ENCODE measurements around the gene GSE1. TPM values are rescaled to one million over a fixed set of nuclear protein-coding genes. Genes with fewer than 3 reads are reported as not detected.
A peak's percentile ranks its signal among the peaks of the same experiment; 100 is the strongest.

The GSE1 gene
- total and polyA plus RNA-seq, 9 of the 15 experiments (the other 6 are each of a cell fraction or from before 2014, with no cell fraction given) = 12.2 to 244 (median 57.9) TPM

GRCh38 chr16:85610446-85611193, 2.5 kb upstream of the GSE1 start:
- peak; percentile 78 to 95 (median 83) for DNase-seq (ENCODE audit: extremely low read depth in 1 of 4, low spot score in 3 of 4)
- no peaks in the 10 kb centered on the region for H3K9me3 ChIP-seq (replicated peaks; ENCODE audit: control insufficient read depth, insufficient read depth, low read depth, low read length)
- H3K4me1 ChIP-seq (replicated peaks in 1 of 2; ENCODE audit: control insufficient read depth in 2 of 2, insufficient read depth in 2 of 2, low read length in 2 of 2) = peaks cover 58 to 87% of the 10 kb centered on the region in 2 experiments
- H2AFZ ChIP-seq (ENCODE audit: low read depth, low read length) = no peak overlapping the region
- peak overlapping the region; percentile 99 for H3K27ac ChIP-seq (ENCODE audit: extremely low read depth, low read depth, low read length)
- ATAC-seq = peak; percentile 59
- WGBS (ENCODE audit: insufficient coverage, low coverage, missing lambda C conversion rate) = 7% methylated on average over 29 of the region's 39 CpGs
- peak; percentile 87 for FAIRE-seq
- H3K4me3 ChIP-seq = peak overlapping the region; percentile 85
- peaks cover 44% of the 10 kb centered on the region; the same call in 2 of the 3 replicates for H3K36me3 ChIP-seq (ENCODE audit: control insufficient read depth, insufficient read depth, low read length)
- ChIA-PET CTCF (ENCODE audit: low intra/inter-chr PET ratio) (interaction anchor here (1.1 to 2.0 kb wide), 10 partner anchors 45 to 308 kb away, joined by 3 to 17 read pairs (median 8); no protein-coding TSS in a partner anchor), POLR2A (interaction anchor here (0.9 to 2.5 kb wide), 5 partner anchors 10 to 163 kb away, joined by 3 to 13 read pairs (median 5); no protein-coding TSS in a partner anchor)
- no peaks in the 10 kb centered on the region for H3K27me3 ChIP-seq (ENCODE audit: control insufficient read depth in 2 of 2, insufficient read depth in 2 of 2, low read length in 2 of 2)
- H3K4me2 ChIP-seq (ENCODE audit: insufficient read depth, low read length) = peak overlapping the region; percentile 92
- intact Hi-C loops (cut with micrococcal nuclease) = loop anchor here (1.0 to 10.0 kb wide), 6 partner anchors 44 to 306 kb away; no protein-coding TSS in a partner anchor
- H3K79me2 ChIP-seq (ENCODE audit: control insufficient read depth, insufficient read depth, low read length) = peaks cover 93% of the 10 kb centered on the region
- peak overlapping the region; percentile 86 to 88 for H3K9ac ChIP-seq (ENCODE audit: insufficient read depth in 1 of 2, low read depth in 2 of 2, low read length in 2 of 2)
- H4K20me1 ChIP-seq (replicated peaks; ENCODE audit: control insufficient read depth, insufficient read depth, low read length) = peaks cover 61% of the 10 kb centered on the region
- in situ Hi-C loops (cut with MboI) = no loop called here
- H3K9me1 ChIP-seq (ENCODE audit: control insufficient read depth, insufficient read depth, low read length) = peaks cover 5% of the 10 kb centered on the region
- BruUV-seq (replicated peaks) = no TSS peak
- TF ChIP-seq CHCHD3 (CRISPR knock-in tag; IDR thresholded peaks at IDR 0.05) = 0 out of 2 replicates have a peak, but pooled peaks have one; percentile 72
- peak; percentile 74; the same call in 1 of the 2 replicates for TF ChIP-seq ZNF395 (CRISPR knock-in tag; IDR thresholded peaks at IDR 0.05)
- peak; percentile 84 for TF ChIP-seq LCOR (CRISPR knock-in tag; IDR thresholded peaks at IDR 0.05)
- TF ChIP-seq FOXK1 (CRISPR knock-in tag; IDR thresholded peaks at IDR 0.05; ENCODE audit: borderline replicate concordance) = peak; percentile 77; the same call in 1 of the 2 replicates
- peak; percentile 87; the same call in 1 of the 2 replicates for TF ChIP-seq STAG1 (CRISPR knock-in tag; IDR thresholded peaks at IDR 0.05; ENCODE audit: borderline replicate concordance)
- TF ChIP-seq RNF219 (CRISPR knock-in tag; IDR thresholded peaks at IDR 0.05) = no peak
- TF ChIP-seq ZBTB26 (CRISPR knock-in tag; IDR thresholded peaks at IDR 0.05) = no peak
- TF ChIP-seq NRF1 (conservative IDR thresholded peaks at IDR 0.05 in 1 of 2, IDR thresholded peaks at IDR 0.05 in 1 of 2) = peak; percentile 63 to 69
- peak; percentile 93 for TF ChIP-seq ETV1 (tag; conservative IDR thresholded peaks at IDR 0.05; ENCODE audit: low read depth)
- TF ChIP-seq HLTF (IDR thresholded peaks at IDR 0.05) = 0 out of 2 replicates have a peak, but pooled peaks have one; percentile 32
- peak; percentile 66 for TF ChIP-seq ARID2 (IDR thresholded peaks at IDR 0.05)
- 0 out of 4 replicates have a peak, but pooled peaks of 1 of the 2 experiments have one; percentile 27 for TF ChIP-seq TRIM24 (IDR thresholded peaks at IDR 0.05)
- peak in 1 of 2 experiments; percentile 24; a peak in 1 of 4 replicates for TF ChIP-seq MLLT1 (IDR thresholded peaks at IDR 0.05)
- no peak for TF ChIP-seq NR2C2 (CRISPR knock-in tag; IDR thresholded peaks at IDR 0.05)
- TF ChIP-seq NR2C2 (tag; IDR thresholded peaks at IDR 0.05) = no peak; the same call in 1 of the 2 replicates
